Osteoblast (primary cell): Measurements from ENCODE around the gene EPHB3. TPM values are rescaled to one million over a fixed set of nuclear protein-coding genes. Genes with fewer than 3 reads are reported as not detected.
A peak's percentile ranks its signal among the peaks of the same experiment; 100 is the strongest.

ENCODE experiments used
- DNase-seq: peaks from one replicate; pipeline ENCODE4 v3.0.0; 2011; ENCODE audit warnings: low spot score, mixed read lengths; ENCODE audit not compliant: insufficient read length; ENCODE audit errors: missing footprints
- H2AFZ ChIP-seq: 2 replicates; pipeline ENCODE4 v1.6.0; 2011; ENCODE audit warnings: mild to moderate bottlenecking, low read length
- H3K27ac ChIP-seq: 2 replicates; pipeline ENCODE4 v1.5.1; 2011; ENCODE audit warnings: mild to moderate bottlenecking, low read depth, low read length, moderate library complexity
- H3K27me3 ChIP-seq: 2 replicates; pipeline ENCODE4 v1.6.0; 2012; ENCODE audit warnings: mild to moderate bottlenecking, control low read depth, inconsistent platforms, low read length, moderate library complexity; ENCODE audit not compliant: insufficient read depth
- H3K36me3 ChIP-seq: 2 replicates; pipeline ENCODE4 v1.5.1; 2011; ENCODE audit warnings: mild to moderate bottlenecking, low read length, control low read depth, moderate library complexity; ENCODE audit not compliant: insufficient read depth
- H3K4me1 ChIP-seq: 2 replicates; pipeline ENCODE4 v1.5.1; 2011; ENCODE audit warnings: mild to moderate bottlenecking, low read length, control low read depth, moderate library complexity; ENCODE audit not compliant: insufficient read depth
- H3K4me2 ChIP-seq: 2 replicates; pipeline ENCODE4 v1.6.0; 2011; ENCODE audit warnings: mild to moderate bottlenecking, low read length; ENCODE audit not compliant: insufficient read depth
- H3K4me3 ChIP-seq: fragments of 200-600 bp; sonication (generic); 3 replicates; pipeline ENCODE4 v1.5.1; 2012; ENCODE audit warnings: mild to moderate bottlenecking, low read length, inconsistent platforms; ENCODE audit not compliant: insufficient read depth
- H3K79me2 ChIP-seq: 2 replicates; pipeline ENCODE4 v1.6.0; 2012; ENCODE audit warnings: mild to moderate bottlenecking, low read length, control low read depth, inconsistent platforms; ENCODE audit not compliant: insufficient read depth
- H3K9me3 ChIP-seq: 2 replicates; pipeline ENCODE4 v1.5.1; 2011; ENCODE audit warnings: low read depth, low read length, control low read depth
- H4K20me1 ChIP-seq: 2 replicates; pipeline ENCODE4 v1.6.0; 2012; ENCODE audit warnings: mild to moderate bottlenecking, low read length, control low read depth; ENCODE audit not compliant: insufficient read depth
- total RNA-seq: library from RNA; depleted of rRNA; stranded (reverse); fragments of >200 nt; gene quantifications from 2 replicates; pipeline ENCODE4 v1.2.3, GENCODE V29; 2012
- TF ChIP-seq, protein P1 (sequence below): IDR thresholded peaks from 2 replicates; pipeline ENCODE4 v1.5.1; 2011; ENCODE audit warnings: mild to moderate bottlenecking, low read depth, low read length, moderate library complexity; ENCODE audit errors: extremely low read depth

The EPHB3 gene
- total RNA-seq, 1 donor = 3.6 TPM

DNA sequence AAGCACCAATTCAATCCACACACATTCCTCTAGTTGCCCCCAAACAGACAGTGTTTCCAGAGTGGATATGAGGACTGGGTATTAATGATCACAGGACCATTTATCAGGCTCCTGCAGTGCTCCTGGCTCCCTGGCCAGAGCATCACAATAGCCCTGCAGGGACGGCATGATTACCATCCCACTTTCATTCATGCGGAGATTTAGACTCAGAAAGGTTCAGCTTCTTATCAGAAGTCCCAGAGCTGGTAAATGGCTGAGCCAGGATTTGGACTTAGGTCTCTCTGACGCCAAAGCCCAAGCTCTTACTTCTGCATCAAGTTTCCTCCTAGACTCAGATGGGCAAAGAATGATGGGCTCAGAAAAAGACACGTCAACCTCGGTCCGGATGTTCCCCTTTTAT, 2.9 kb upstream of the EPHB3 start:
- Histone ChIP-seq H3K79me2 (no peaks in the 10 kb centered on the region), H3K27ac (no peak overlapping the region), H3K4me2 (no peak overlapping the region), H3K4me1 (peaks cover 8% of the 10 kb centered on the region), H4K20me1 (no peaks in the 10 kb centered on the region), H3K36me3 (no peaks in the 10 kb centered on the region), H2AFZ (no peak overlapping the region), H3K27me3 (peaks cover 35% of the 10 kb centered on the region), H3K9me3 (no peaks in the 10 kb centered on the region), H3K4me3 (no peak overlapping the region)
- DNase-seq = peak; percentile 48
- TF ChIP-seq, protein P1, sequence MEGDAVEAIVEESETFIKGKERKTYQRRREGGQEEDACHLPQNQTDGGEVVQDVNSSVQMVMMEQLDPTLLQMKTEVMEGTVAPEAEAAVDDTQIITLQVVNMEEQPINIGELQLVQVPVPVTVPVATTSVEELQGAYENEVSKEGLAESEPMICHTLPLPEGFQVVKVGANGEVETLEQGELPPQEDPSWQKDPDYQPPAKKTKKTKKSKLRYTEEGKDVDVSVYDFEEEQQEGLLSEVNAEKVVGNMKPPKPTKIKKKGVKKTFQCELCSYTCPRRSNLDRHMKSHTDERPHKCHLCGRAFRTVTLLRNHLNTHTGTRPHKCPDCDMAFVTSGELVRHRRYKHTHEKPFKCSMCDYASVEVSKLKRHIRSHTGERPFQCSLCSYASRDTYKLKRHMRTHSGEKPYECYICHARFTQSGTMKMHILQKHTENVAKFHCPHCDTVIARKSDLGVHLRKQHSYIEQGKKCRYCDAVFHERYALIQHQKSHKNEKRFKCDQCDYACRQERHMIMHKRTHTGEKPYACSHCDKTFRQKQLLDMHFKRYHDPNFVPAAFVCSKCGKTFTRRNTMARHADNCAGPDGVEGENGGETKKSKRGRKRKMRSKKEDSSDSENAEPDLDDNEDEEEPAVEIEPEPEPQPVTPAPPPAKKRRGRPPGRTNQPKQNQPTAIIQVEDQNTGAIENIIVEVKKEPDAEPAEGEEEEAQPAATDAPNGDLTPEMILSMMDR = no peak

GRCh38 chr3:184559336-184559735, 2.2 kb upstream of the EPHB3 start:
- no peaks in the 10 kb centered on the region for H3K36me3 ChIP-seq
- no peaks in the 10 kb centered on the region for H3K9me3 ChIP-seq
- no peak overlapping the region for H2AFZ ChIP-seq
- H3K79me2 ChIP-seq = no peaks in the 10 kb centered on the region
- no peak overlapping the region for H3K4me2 ChIP-seq
- H3K27me3 ChIP-seq = peaks cover 35% of the 10 kb centered on the region
- DNase-seq = peak; percentile 85
- H3K4me1 ChIP-seq = peaks cover 8% of the 10 kb centered on the region
- H3K27ac ChIP-seq = no peak overlapping the region
- TF ChIP-seq, protein P1 = no peak
- H3K4me3 ChIP-seq = no peak overlapping the region
- H4K20me1 ChIP-seq = no peaks in the 10 kb centered on the region

- Histone ChIP-seq H3K4me3 (peak overlapping the region; percentile 69), H3K9me3 (no peaks in the 10 kb centered on the region), H3K27me3 (peaks cover 35% of the 10 kb centered on the region), H2AFZ (peak overlapping the region; percentile 84), H3K27ac (no peak overlapping the region), H3K4me2 (peak overlapping the region; percentile 99), H3K36me3 (no peaks in the 10 kb centered on the region), H4K20me1 (no peaks in the 10 kb centered on the region), H3K79me2 (no peaks in the 10 kb centered on the region), H3K4me1 (peaks cover 15% of the 10 kb centered on the region)
- DNase-seq = peak; percentile 77
- TF ChIP-seq, protein P1 = no peak
These were observed 1.1 kb upstream of the EPHB3 start for GRCh38 chr3:184560531-184560930.

DNA sequence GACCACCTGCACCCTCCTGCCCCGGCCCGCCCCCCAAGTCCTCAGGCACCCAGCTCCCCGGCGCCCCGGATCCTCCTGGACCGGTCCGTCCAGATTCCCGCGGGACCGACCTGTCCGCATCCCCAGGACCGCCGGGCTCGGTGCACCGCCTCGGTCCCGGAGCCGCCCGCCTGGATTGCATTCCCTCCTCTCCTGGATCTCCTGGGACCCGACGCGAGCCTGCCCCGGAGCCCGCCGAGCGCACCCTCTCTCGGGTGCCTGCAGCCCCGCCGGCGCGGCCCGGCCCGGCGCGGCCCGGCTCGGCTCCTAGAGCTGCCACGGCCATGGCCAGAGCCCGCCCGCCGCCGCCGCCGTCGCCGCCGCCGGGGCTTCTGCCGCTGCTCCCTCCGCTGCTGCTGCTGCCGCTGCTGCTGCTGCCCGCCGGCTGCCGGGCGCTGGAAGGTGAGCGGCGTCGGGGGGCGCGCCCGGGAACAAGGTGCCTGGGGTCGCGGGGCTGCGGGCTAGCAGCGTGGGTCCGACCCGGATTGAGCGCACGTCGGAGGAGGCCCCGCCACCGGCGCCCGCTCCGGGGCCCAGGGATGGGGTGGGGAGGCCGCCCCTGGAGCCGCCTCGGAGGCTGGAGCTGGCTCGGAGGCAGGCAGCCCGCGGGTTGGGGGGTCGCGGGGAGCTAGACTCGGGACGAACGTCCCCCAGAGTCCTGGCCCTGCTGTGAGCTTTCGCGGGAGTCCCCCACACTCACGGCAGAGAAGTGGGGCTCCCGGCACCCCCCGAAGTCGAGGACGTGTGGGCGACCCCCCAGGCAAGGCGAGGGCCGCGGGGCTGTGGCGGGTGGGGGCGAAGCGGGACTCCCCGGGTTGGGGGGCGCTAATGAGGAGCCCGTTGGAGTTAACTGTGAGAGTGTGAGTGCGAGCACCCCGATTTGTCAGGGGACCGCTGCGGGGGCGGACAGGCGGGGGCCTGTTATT, 610 bp downstream of the EPHB3 start:
- H3K4me2 ChIP-seq = peak overlapping the region; percentile 99
- no peak overlapping the region for H3K27ac ChIP-seq
- no peaks in the 10 kb centered on the region for H3K9me3 ChIP-seq
- peaks cover 24% of the 10 kb centered on the region for H3K4me1 ChIP-seq
- H3K36me3 ChIP-seq = no peaks in the 10 kb centered on the region
- peaks cover 27% of the 10 kb centered on the region for H3K27me3 ChIP-seq
- H3K4me3 ChIP-seq = peak overlapping the region; percentile 76
- TF ChIP-seq, protein P1 = no peak
- DNase-seq = peak; percentile 95
- H4K20me1 ChIP-seq = no peaks in the 10 kb centered on the region
- H3K79me2 ChIP-seq = no peaks in the 10 kb centered on the region
- H2AFZ ChIP-seq = no peak overlapping the region
